ENCODE results near the gene RPP40. TPM values are rescaled to one million over a fixed set of nuclear protein-coding genes. Genes with fewer than 3 reads are reported as not detected.

Gene RPP40
- total RNA-seq, 6 experiments from 2014 or later, result 11.2 to 18.2 (median 16.8) TPM

GRCh38 chr6:4975506-4975905 is 28.3 kb downstream of the RPP40 start:
- H3K36me3 Mint-ChIP-seq (ENCODE audit: low read depth), result peaks cover 16% of the 10 kb centered on the region
- no peak overlapping the region for H3K4me3 Mint-ChIP-seq
- H3K9me3 Mint-ChIP-seq, result peaks cover 27% of the 10 kb centered on the region
- DNase-seq, result no peak
- peaks cover 7% of the 10 kb centered on the region; the same call in 1 of the 2 replicates for H3K27me3 Mint-ChIP-seq (ENCODE audit: insufficient read depth)
- H3K4me1 Mint-ChIP-seq (ENCODE audit: low read depth), result peaks cover 17% of the 10 kb centered on the region; the same call in 1 of the 2 replicates
- TF ChIP-seq CTCF (IDR thresholded peaks at IDR 0.05), result no peak
- H3K27ac Mint-ChIP-seq, result no peak overlapping the region

GRCh38 chr6:4974962-4975361 is 28.9 kb downstream of the RPP40 start:
- H3K27me3 Mint-ChIP-seq (ENCODE audit: insufficient read depth), result peaks cover 7% of the 10 kb centered on the region; the same call in 1 of the 2 replicates
- no peak for TF ChIP-seq CTCF (IDR thresholded peaks at IDR 0.05)
- H3K27ac Mint-ChIP-seq, result no peak overlapping the region
- peaks cover 16% of the 10 kb centered on the region for H3K36me3 Mint-ChIP-seq (ENCODE audit: low read depth)
- H3K4me1 Mint-ChIP-seq (ENCODE audit: low read depth), result peaks cover 22% of the 10 kb centered on the region; the same call in 1 of the 2 replicates
- H3K9me3 Mint-ChIP-seq, result peaks cover 21% of the 10 kb centered on the region
- no peak for DNase-seq
- H3K4me3 Mint-ChIP-seq, result no peak overlapping the region

GRCh38 chr6:4973982-4974745 is 29.7 kb downstream of the RPP40 start:
- Mint-ChIP-seq H3K27me3 (ENCODE audit: insufficient read depth) (peaks cover 6% of the 10 kb centered on the region; the same call in 1 of the 2 replicates), H3K4me3 (no peak overlapping the region)

GRCh38 chr6:4973415-4973814 is 30.4 kb downstream of the RPP40 start:
- Mint-ChIP-seq H3K27ac (no peak overlapping the region), H3K36me3 (ENCODE audit: low read depth) (peaks cover 10% of the 10 kb centered on the region; the same call in 1 of the 2 replicates), H3K4me3 (no peak overlapping the region), H3K9me3 (peaks cover 10% of the 10 kb centered on the region), H3K4me1 (ENCODE audit: low read depth) (peaks cover 24% of the 10 kb centered on the region; the same call in 1 of the 2 replicates), H3K27me3 (ENCODE audit: insufficient read depth) (peaks cover 6% of the 10 kb centered on the region; the same call in 1 of the 2 replicates)
- TF ChIP-seq CTCF (IDR thresholded peaks at IDR 0.05), result no peak
- no peak for DNase-seq

More at GRCh38 chr6:4973982-4974745, 29.7 kb downstream of the RPP40 start:
- Mint-ChIP-seq H3K4me1 (ENCODE audit: low read depth) (peaks cover 24% of the 10 kb centered on the region; the same call in 1 of the 2 replicates), H3K27ac (peak overlapping the region; percentile 45; the same call in 1 of the 2 replicates), H3K9me3 (peaks cover 14% of the 10 kb centered on the region), H3K36me3 (ENCODE audit: low read depth) (peaks cover 10% of the 10 kb centered on the region; the same call in 1 of the 2 replicates)
- peak; percentile 8 for DNase-seq
- no peak for TF ChIP-seq CTCF (IDR thresholded peaks at IDR 0.05)

- H3K27ac Mint-ChIP-seq, result no peak overlapping the region
- no peak for DNase-seq
- H3K27me3 Mint-ChIP-seq (ENCODE audit: insufficient read depth), result peaks cover 7% of the 10 kb centered on the region; the same call in 1 of the 2 replicates
- peaks cover 10% of the 10 kb centered on the region; the same call in 1 of the 2 replicates for H3K36me3 Mint-ChIP-seq (ENCODE audit: low read depth)
- TF ChIP-seq CTCF (IDR thresholded peaks at IDR 0.05), result no peak
- H3K4me3 Mint-ChIP-seq, result no peak overlapping the region
- peaks cover 24% of the 10 kb centered on the region; the same call in 1 of the 2 replicates for H3K4me1 Mint-ChIP-seq (ENCODE audit: low read depth)
- peaks cover 10% of the 10 kb centered on the region for H3K9me3 Mint-ChIP-seq
These were observed 31.4 kb downstream of the RPP40 start for GRCh38 chr6:4972438-4972837.

Data from HFFc6 (cell line).